CD4-positive, alpha-beta T cell (primary cell): ENCODE measurements around the gene GABRG2. TPM values are rescaled to one million over a fixed set of nuclear protein-coding genes. Genes with fewer than 3 reads are reported as not detected.

ENCODE experiments used
- ATAC-seq: fragments of 200-7000 bp; cut with Tn5 transposase; one replicate; pipeline ENCODE4 v1.10.0; 2022; ENCODE audit warnings: mild to moderate bottlenecking; ENCODE audit not compliant: poor library complexity
- CTCF ChIA-PET: fragments of 350-600 bp; sonication (Branson Sonifier 250); formaldehyde crosslinking; loops from one replicate; lab custom pipeline; 2021; ENCODE audit warnings: antibody characterized with exemption, inconsistent platforms; lab: Charles Lee
- POLR2A ChIA-PET: fragments of 350-600 bp; sonication (Branson Sonifier 250); formaldehyde crosslinking; loops from one replicate; lab custom pipeline; 2021; ENCODE audit warnings: antibody characterized with exemption, inconsistent platforms; lab: Charles Lee
- DNase-seq, 14 experiments: peaks; one replicate each; pipeline ENCODE4 v3.0.0-alpha.2; 2013 to 2020; ENCODE audit warnings: mixed read lengths in 2 of 14
- H3K27ac ChIP-seq, 2 donors: one replicate each; pipeline versions ENCODE4 v1.5.1 to v1.7.0; 2013; ENCODE audit warnings: low read length in 2 of 2, low read depth in 1 of 2, mild to moderate bottlenecking in 1 of 2
- H3K27me3 ChIP-seq, 2 experiments: 1 replicate in 1 of 2; 2 replicates in 1 of 2; pipeline versions ENCODE4 v1.6.1 to v1.7.0; 2013; ENCODE audit warnings: low read length in 2 of 2, control low read depth in 1 of 2, mild to moderate bottlenecking in 1 of 2, moderate library complexity in 1 of 2; ENCODE audit not compliant: insufficient read depth in 2 of 2, control insufficient read depth in 1 of 2
- H3K36me3 ChIP-seq: one replicate; pipeline ENCODE4 v1.6.1; 2013; ENCODE audit warnings: low read length, control low read depth; ENCODE audit not compliant: insufficient read depth
- H3K4me1 ChIP-seq: one replicate; pipeline ENCODE4 v1.6.1; 2013; ENCODE audit warnings: low read length, control low read depth; ENCODE audit not compliant: insufficient read depth
- H3K4me3 ChIP-seq: one replicate; pipeline ENCODE4 v1.5.1; 2013; ENCODE audit warnings: mild to moderate bottlenecking, low read length, moderate library complexity
- H3K9me3 ChIP-seq, 2 experiments: 1 replicate in 1 of 2; 2 replicates in 1 of 2; pipeline versions ENCODE4 v1.6.1 to v1.7.0; 2013; ENCODE audit warnings: low read length in 2 of 2, mild to moderate bottlenecking in 2 of 2, control low read depth in 1 of 2, moderate library complexity in 1 of 2; ENCODE audit not compliant: control insufficient read depth in 1 of 2, insufficient read depth in 1 of 2
- H3K27ac Mint-ChIP-seq: one replicate; pipeline ENCODE4 v1.8.0; 2020; ENCODE audit warnings: mixed read lengths
- H3K27me3 Mint-ChIP-seq: one replicate; pipeline ENCODE4 v1.8.0; 2021; ENCODE audit warnings: mixed read lengths
- H3K36me3 Mint-ChIP-seq: one replicate; pipeline ENCODE4 v1.8.0; 2021; ENCODE audit warnings: low read depth, mixed read lengths
- H3K4me1 Mint-ChIP-seq: one replicate; pipeline ENCODE4 v1.8.0; 2021; ENCODE audit warnings: low read depth, mixed read lengths
- H3K4me3 Mint-ChIP-seq: one replicate; pipeline ENCODE4 v1.8.0; 2020; ENCODE audit warnings: mild to moderate bottlenecking, mixed read lengths
- H3K9me3 Mint-ChIP-seq: one replicate; pipeline ENCODE4 v1.8.0; 2020; ENCODE audit warnings: mixed read lengths
- intact Hi-C, 2 experiments: fragments of 100-400 bp; cut with DNase I in 1 of 2; cut with micrococcal nuclease in 1 of 2; formaldehyde crosslinking; loops; one replicate each; pipeline versions ENCODE4 v1.15.1 to v1.9.0; 2023 to 2025; cut with DNase I, micrococcal nuclease
- polyA plus RNA-seq, 2 donors: library from polyadenylated mRNA; unstranded; fragments of 120-200 nt; gene quantifications; one replicate each; pipeline ENCODE4 v1.2.1, GENCODE V29; 2013
- total RNA-seq, 174 experiments: library from RNA in 2 of 174; stranded (reverse) in 2 of 174; gene quantifications; one replicate each; pipeline ENCODE4 v1.2.3 and lab custom pipeline; 2021 to 2026
- TF ChIP-seq, protein P1 (sequence below): fragments of 200-600 bp; IDR thresholded peaks from one replicate; pipeline ENCODE4 v1.8.0; 2022; ENCODE audit warnings: antibody characterized with exemption, mild to moderate bottlenecking

GABRG2 gene
- not detected for total RNA-seq
- not detected for polyA plus RNA-seq (2013, experiment 1 of 2)
- not detected for polyA plus RNA-seq (2013, experiment 2 of 2)
- 0 to 0.26 (median 0) reads per million in 172 experiments for total RNA-seq (lab: John Stamatoyannopoulos, UW)

DNA sequence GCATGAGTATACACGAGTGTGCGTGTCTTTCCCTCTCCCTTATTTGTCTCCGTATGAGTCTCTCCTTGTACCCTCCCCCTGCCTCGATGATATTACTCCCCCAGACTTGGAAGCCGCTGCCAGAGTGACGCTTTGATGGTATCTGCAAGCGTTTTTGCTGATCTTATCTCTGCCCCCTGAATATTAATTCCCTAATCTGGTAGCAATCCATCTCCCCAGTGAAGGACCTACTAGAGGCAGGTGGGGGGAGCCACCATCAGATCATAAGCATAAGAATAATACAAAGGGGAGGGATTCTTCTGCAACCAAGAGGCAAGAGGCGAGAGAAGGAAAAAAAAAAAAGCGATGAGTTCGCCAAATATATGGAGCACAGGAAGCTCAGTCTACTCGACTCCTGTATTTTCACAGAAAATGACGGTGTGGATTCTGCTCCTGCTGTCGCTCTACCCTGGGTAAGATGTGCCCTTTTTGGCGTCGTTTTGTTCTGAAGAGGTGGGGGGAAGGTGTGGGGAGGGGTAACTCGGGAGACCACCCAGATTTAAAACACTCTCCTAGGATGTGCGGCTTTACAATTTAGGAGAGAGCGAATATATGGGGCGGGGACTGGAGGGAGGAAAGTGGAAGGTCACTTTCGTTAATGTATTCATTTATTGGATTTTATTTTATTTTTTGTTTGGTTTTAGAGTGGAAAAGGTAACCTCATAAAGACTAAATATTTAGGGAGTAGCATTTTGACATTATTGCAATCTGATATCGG, at the start of gene GABRG2:
Gene GABRG2, plus strand, starts transcription at position 119 of the 757 bp plus-strand sequence. Its CDS starts 227 bp downstream, at position 346.
- intact Hi-C loops, result no loop called here
- no peaks in the 10 kb centered on the region for H3K4me1 Mint-ChIP-seq
- POLR2A ChIA-PET, result no interaction called here
- TF ChIP-seq, protein P1, sequence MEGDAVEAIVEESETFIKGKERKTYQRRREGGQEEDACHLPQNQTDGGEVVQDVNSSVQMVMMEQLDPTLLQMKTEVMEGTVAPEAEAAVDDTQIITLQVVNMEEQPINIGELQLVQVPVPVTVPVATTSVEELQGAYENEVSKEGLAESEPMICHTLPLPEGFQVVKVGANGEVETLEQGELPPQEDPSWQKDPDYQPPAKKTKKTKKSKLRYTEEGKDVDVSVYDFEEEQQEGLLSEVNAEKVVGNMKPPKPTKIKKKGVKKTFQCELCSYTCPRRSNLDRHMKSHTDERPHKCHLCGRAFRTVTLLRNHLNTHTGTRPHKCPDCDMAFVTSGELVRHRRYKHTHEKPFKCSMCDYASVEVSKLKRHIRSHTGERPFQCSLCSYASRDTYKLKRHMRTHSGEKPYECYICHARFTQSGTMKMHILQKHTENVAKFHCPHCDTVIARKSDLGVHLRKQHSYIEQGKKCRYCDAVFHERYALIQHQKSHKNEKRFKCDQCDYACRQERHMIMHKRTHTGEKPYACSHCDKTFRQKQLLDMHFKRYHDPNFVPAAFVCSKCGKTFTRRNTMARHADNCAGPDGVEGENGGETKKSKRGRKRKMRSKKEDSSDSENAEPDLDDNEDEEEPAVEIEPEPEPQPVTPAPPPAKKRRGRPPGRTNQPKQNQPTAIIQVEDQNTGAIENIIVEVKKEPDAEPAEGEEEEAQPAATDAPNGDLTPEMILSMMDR, result no peak
- H3K4me3 ChIP-seq, result no peak within 1 kb of the TSS
- H3K27ac Mint-ChIP-seq, result no peak within 1 kb of the TSS
- DNase-seq, result no peak
- no peaks in the 10 kb centered on the region for H3K27me3 ChIP-seq
- peaks cover 0 to 8% of the 10 kb centered on the region in 2 experiments for H3K9me3 ChIP-seq
- H3K27me3 Mint-ChIP-seq, result no peaks in the 10 kb centered on the region
- no peaks in the 10 kb centered on the region for H3K36me3 Mint-ChIP-seq
- H3K9me3 Mint-ChIP-seq, result peaks cover 5% of the 10 kb centered on the region
- no peaks in the 10 kb centered on the region for H3K36me3 ChIP-seq
- no peaks in the 10 kb centered on the region for H3K4me1 ChIP-seq
- H3K4me3 Mint-ChIP-seq, result no peak within 1 kb of the TSS
- CTCF ChIA-PET, result no interaction called here
- no peak for ATAC-seq
- no peak within 1 kb of the TSS for H3K27ac ChIP-seq

- H3K9me3 Mint-ChIP-seq, result no peaks in the 10 kb centered on the region
- H3K27ac Mint-ChIP-seq, result no peak overlapping the region
- Histone ChIP-seq H3K4me1 (no peaks in the 10 kb centered on the region), H3K9me3 (peaks cover 0 to 4% of the 10 kb centered on the region in 2 experiments), H3K27ac (no peak overlapping the region), H3K4me3 (no peak overlapping the region), H3K27me3 (no peaks in the 10 kb centered on the region), H3K36me3 (no peaks in the 10 kb centered on the region)
- ATAC-seq, result no peak
- no peaks in the 10 kb centered on the region for H3K4me1 Mint-ChIP-seq
- no peaks in the 10 kb centered on the region for H3K36me3 Mint-ChIP-seq
- TF ChIP-seq, protein P1, result no peak
- no peak for DNase-seq
- POLR2A ChIA-PET, result no interaction called here
- H3K27me3 Mint-ChIP-seq, result no peaks in the 10 kb centered on the region
- CTCF ChIA-PET, result interaction anchor here (0.9 kb wide), 1 partner anchor 9 kb away, joined by 3 read pairs; no protein-coding TSS in a partner anchor
- H3K4me3 Mint-ChIP-seq, result no peak overlapping the region
- intact Hi-C loops, result no loop called here
These were observed 42.3 kb upstream of the GABRG2 start for GRCh38 chr5:162025312-162025711.

DNA sequence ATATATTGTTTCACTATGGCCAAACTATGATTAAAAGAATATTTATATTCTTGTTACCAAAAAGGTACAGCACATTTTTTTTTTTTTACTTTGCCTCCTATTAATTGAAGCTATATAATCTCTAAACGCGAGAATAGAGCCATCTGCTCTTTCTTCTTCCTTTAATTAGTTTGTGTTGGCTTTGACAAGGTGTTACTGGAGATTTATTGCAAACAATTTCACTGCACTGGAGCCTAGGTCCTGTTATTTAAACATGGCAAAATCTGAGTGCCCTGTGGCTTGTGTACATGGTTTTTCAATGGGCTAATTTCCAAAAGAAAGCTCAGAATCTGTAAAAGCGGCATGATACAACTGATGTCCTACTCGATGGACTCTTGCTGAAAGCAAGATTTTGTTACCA, 40.8 kb upstream of the GABRG2 start:
- TF ChIP-seq, protein P1, result no peak

More for the DNA sequence above, 40.8 kb upstream of the GABRG2 start:
- Histone ChIP-seq H3K4me1 (no peaks in the 10 kb centered on the region), H3K9me3 (no peaks in the 10 kb centered on the region), H3K36me3 (no peaks in the 10 kb centered on the region), H3K27me3 (no peaks in the 10 kb centered on the region), H3K4me3 (no peak overlapping the region), H3K27ac (no peak overlapping the region)
- no peak overlapping the region for H3K4me3 Mint-ChIP-seq
- H3K4me1 Mint-ChIP-seq, result no peaks in the 10 kb centered on the region
- CTCF ChIA-PET, result no interaction called here
- intact Hi-C loops, result no loop called here
- H3K36me3 Mint-ChIP-seq, result no peaks in the 10 kb centered on the region
- ATAC-seq (no peak), DNase-seq (no peak)
- no peak overlapping the region for H3K27ac Mint-ChIP-seq
- POLR2A ChIA-PET, result no interaction called here
- no peaks in the 10 kb centered on the region for H3K9me3 Mint-ChIP-seq
- H3K27me3 Mint-ChIP-seq, result no peaks in the 10 kb centered on the region
